ENCODE measurements around the gene TEX48.

GRCh38 chr9:114616684-114617520, 65.1 kb downstream of the TEX48 start:
- TF ChIP-seq, protein P1, sequence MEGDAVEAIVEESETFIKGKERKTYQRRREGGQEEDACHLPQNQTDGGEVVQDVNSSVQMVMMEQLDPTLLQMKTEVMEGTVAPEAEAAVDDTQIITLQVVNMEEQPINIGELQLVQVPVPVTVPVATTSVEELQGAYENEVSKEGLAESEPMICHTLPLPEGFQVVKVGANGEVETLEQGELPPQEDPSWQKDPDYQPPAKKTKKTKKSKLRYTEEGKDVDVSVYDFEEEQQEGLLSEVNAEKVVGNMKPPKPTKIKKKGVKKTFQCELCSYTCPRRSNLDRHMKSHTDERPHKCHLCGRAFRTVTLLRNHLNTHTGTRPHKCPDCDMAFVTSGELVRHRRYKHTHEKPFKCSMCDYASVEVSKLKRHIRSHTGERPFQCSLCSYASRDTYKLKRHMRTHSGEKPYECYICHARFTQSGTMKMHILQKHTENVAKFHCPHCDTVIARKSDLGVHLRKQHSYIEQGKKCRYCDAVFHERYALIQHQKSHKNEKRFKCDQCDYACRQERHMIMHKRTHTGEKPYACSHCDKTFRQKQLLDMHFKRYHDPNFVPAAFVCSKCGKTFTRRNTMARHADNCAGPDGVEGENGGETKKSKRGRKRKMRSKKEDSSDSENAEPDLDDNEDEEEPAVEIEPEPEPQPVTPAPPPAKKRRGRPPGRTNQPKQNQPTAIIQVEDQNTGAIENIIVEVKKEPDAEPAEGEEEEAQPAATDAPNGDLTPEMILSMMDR (IDR thresholded peaks at IDR 0.05), result no peak
- TF ChIP-seq ZFX (IDR thresholded peaks at IDR 0.05; ENCODE audit: borderline replicate concordance), result no peak
